H1 (cell line): ENCODE results near the gene PTPRE. TPM values are rescaled to one million over a fixed set of nuclear protein-coding genes. Genes with fewer than 3 reads are reported as not detected.

Experiments
- CTCF ChIA-PET: fragments of 300-600 bp; sonication (Branson Sonifier 250); formaldehyde crosslinking; loops from one replicate; lab custom pipeline; 2021; ENCODE audit not compliant: partially characterized antibody; lab: Charles Lee
- POLR2A ChIA-PET: fragments of 300-600 bp; sonication (Branson Sonifier 250); formaldehyde crosslinking; loops from one replicate; lab custom pipeline; 2021; ENCODE audit warnings: inconsistent platforms; ENCODE audit not compliant: partially characterized antibody; lab: Charles Lee
- DNase-seq, 2 experiments: peaks; one replicate each; pipeline versions ENCODE4 v3.0.0 to v3.0.0-alpha.2; 2010 to 2022; ENCODE audit warnings: low spot score in 2 of 2, low read depth in 1 of 2, mixed read lengths in 1 of 2
- FAIRE-seq: peaks from 2 replicates; lab custom pipeline; 2011; peaks lifted over from hg19 to GRCh38; lab: Jason Lieb, UNC
- H2AFZ ChIP-seq: 2 replicates; pipeline ENCODE4 v1.8.1; 2012; ENCODE audit warnings: low read length, inconsistent platforms
- H2AK5ac ChIP-seq: 2 replicates; pipeline ENCODE4 v1.6.1; 2013; ENCODE audit warnings: low read depth, low read length
- H2BK120ac ChIP-seq: replicated peaks from 2 replicates; pipeline ENCODE3; 2013; ENCODE audit warnings: low read depth, low read length, inconsistent platforms
- H2BK12ac ChIP-seq: 2 replicates; pipeline ENCODE4 v1.6.1; 2013; ENCODE audit warnings: low read depth, low read length
- H2BK15ac ChIP-seq: 2 replicates; pipeline ENCODE4 v1.6.1; 2013; ENCODE audit warnings: low read length
- H2BK20ac ChIP-seq: 2 replicates; pipeline ENCODE4 v1.6.1; 2013; ENCODE audit warnings: low read length
- H2BK5ac ChIP-seq: 2 replicates; pipeline ENCODE4 v1.6.1; 2013; ENCODE audit warnings: low read depth, low read length
- H3K14ac ChIP-seq: 2 replicates; pipeline ENCODE4 v1.6.1; 2013; ENCODE audit warnings: inconsistent platforms; ENCODE audit not compliant: insufficient read length
- H3K18ac ChIP-seq: 2 replicates; pipeline ENCODE4 v1.6.1; 2013; ENCODE audit warnings: low read length; ENCODE audit errors: extremely low read depth
- H3K23ac ChIP-seq: 2 replicates; pipeline ENCODE4 v1.6.1; 2013; ENCODE audit warnings: inconsistent platforms; ENCODE audit not compliant: insufficient read length
- H3K23me2 ChIP-seq: 2 replicates; pipeline ENCODE4 v1.6.1; 2013; ENCODE audit warnings: low read depth, low read length
- H3K27ac ChIP-seq: 2 replicates; pipeline ENCODE4 v1.6.1; 2011; ENCODE audit warnings: low read depth, low read length, inconsistent platforms
- H3K27me3 ChIP-seq, 4 experiments: replicated peaks in 1 of 4; 1 replicate in 1 of 4; 2 replicates in 3 of 4; pipeline versions ENCODE4 v1.6.1 to v1.8.1; 2011 to 2013; ENCODE audit warnings: low read length in 3 of 4, mild to moderate bottlenecking in 3 of 4, inconsistent platforms in 2 of 4, mixed read lengths in 2 of 4, moderate library complexity in 1 of 4; ENCODE audit not compliant: control insufficient read depth in 3 of 4, insufficient read depth in 3 of 4; ENCODE audit errors: extremely low read depth in 1 of 4
- H3K36me3 ChIP-seq, 4 experiments: 2 replicates each; pipeline versions ENCODE4 v1.6.1 to v1.8.1; 2011 to 2013; ENCODE audit warnings: mild to moderate bottlenecking in 4 of 4, low read length in 3 of 4, moderate library complexity in 2 of 4, control low read depth in 1 of 4, inconsistent platforms in 1 of 4; ENCODE audit not compliant: insufficient read depth in 4 of 4, control insufficient read depth in 2 of 4
- H3K4ac ChIP-seq: replicated peaks from 2 replicates; pipeline ENCODE3; 2013; ENCODE audit warnings: low read length, low read depth, mixed read lengths, inconsistent platforms; ENCODE audit not compliant: insufficient read length
- H3K4me1 ChIP-seq, 4 experiments: replicated peaks in 1 of 4; 1 replicate in 1 of 4; 2 replicates in 3 of 4; pipeline versions ENCODE4 v1.6.1 to v1.8.1; 2011 to 2013; ENCODE audit warnings: low read length in 3 of 4, inconsistent platforms in 2 of 4, mixed read lengths in 1 of 4; ENCODE audit not compliant: insufficient read depth in 4 of 4, control insufficient read depth in 3 of 4
- H3K4me2 ChIP-seq, 2 experiments: 2 replicates each; pipeline versions ENCODE4 v1.6.1 to v1.8.1; 2011 to 2013; ENCODE audit warnings: low read depth in 2 of 2, low read length in 2 of 2, control low read depth in 1 of 2, inconsistent platforms in 1 of 2, mild to moderate bottlenecking in 1 of 2; ENCODE audit not compliant: insufficient read depth in 1 of 2
- H3K4me3 ChIP-seq, 4 experiments: fragments of 200-600, 300-600 bp in 1 of 4; sonication (generic), shearing (Covaris generic), sonication (Bioruptor Twin) in 1 of 4; 2 replicates each; pipeline versions ENCODE4 v1.5.1 to v1.8.1; 2011 to 2016; ENCODE audit warnings: low read length in 4 of 4, low read depth in 3 of 4, control low read depth in 2 of 4, inconsistent platforms in 2 of 4, mild to moderate bottlenecking in 2 of 4, mixed read lengths in 1 of 4, moderate library complexity in 1 of 4; ENCODE audit not compliant: insufficient read depth in 2 of 4; ENCODE audit errors: extremely low read depth in 1 of 4
- H3K56ac ChIP-seq: replicated peaks from 2 replicates; pipeline ENCODE3; 2013; ENCODE audit warnings: low read depth, mild to moderate bottlenecking, mixed read lengths, low read length, inconsistent platforms; ENCODE audit not compliant: insufficient read length
- H3K79me1 ChIP-seq: 2 replicates; pipeline ENCODE4 v1.6.1; 2013; ENCODE audit warnings: low read depth, low read length, control low read depth
- H3K79me2 ChIP-seq, 2 experiments: 2 replicates each; pipeline versions ENCODE4 v1.6.1 to v1.8.1; 2012 to 2013; ENCODE audit warnings: low read length in 2 of 2, mild to moderate bottlenecking in 2 of 2, inconsistent platforms in 1 of 2; ENCODE audit not compliant: insufficient read depth in 2 of 2, control insufficient read depth in 1 of 2
- H3K9ac ChIP-seq, 4 experiments: replicated peaks in 1 of 4; 1 replicate in 1 of 4; 2 replicates in 3 of 4; pipeline versions ENCODE4 v1.6.1 to v1.8.1; 2011 to 2013; ENCODE audit warnings: low read depth in 3 of 4, low read length in 3 of 4, control low read depth in 2 of 4, mild to moderate bottlenecking in 2 of 4, moderate library complexity in 2 of 4, inconsistent platforms in 1 of 4; ENCODE audit errors: extremely low read depth in 1 of 4
- H3K9me3 ChIP-seq, 2 experiments: 2 replicates each; pipeline versions ENCODE4 v1.6.1 to v1.8.1; 2012 to 2013; ENCODE audit warnings: mild to moderate bottlenecking in 2 of 2, moderate library complexity in 2 of 2, control low read depth in 1 of 2, inconsistent platforms in 1 of 2, low read depth in 1 of 2, low read length in 1 of 2, mixed read lengths in 1 of 2; ENCODE audit not compliant: insufficient read depth in 2 of 2
- H4K20me1 ChIP-seq, 2 experiments: replicated peaks in 1 of 2; 2 replicates each; pipeline versions ENCODE3 to v1.8.1; 2011 to 2013; ENCODE audit warnings: inconsistent platforms in 2 of 2, low read length in 2 of 2, mild to moderate bottlenecking in 1 of 2; ENCODE audit not compliant: insufficient read depth in 2 of 2, control insufficient read depth in 1 of 2
- H4K5ac ChIP-seq: 2 replicates; pipeline ENCODE4 v1.6.1; 2013; ENCODE audit warnings: low read length, low read depth, mixed read lengths, inconsistent platforms; ENCODE audit not compliant: insufficient read length
- H4K8ac ChIP-seq: 2 replicates; pipeline ENCODE4 v1.8.0; 2013; ENCODE audit warnings: mild to moderate bottlenecking, moderate library complexity, low read length, inconsistent platforms; ENCODE audit not compliant: insufficient read depth; ENCODE audit errors: extremely low read depth
- H4K91ac ChIP-seq: replicated peaks from 2 replicates; pipeline ENCODE3; 2013; ENCODE audit warnings: low read length, mixed read lengths, inconsistent platforms; ENCODE audit not compliant: insufficient read length
- EGR1 ChIP-seq: IDR thresholded peaks from 2 replicates; pipeline ENCODE4 v1.6.1; 2011; ENCODE audit warnings: low read depth, low read length, borderline replicate concordance
- HDAC2 ChIP-seq, 2 experiments: fragments of 300-600 bp in 1 of 2; sonication (generic) in 1 of 2; IDR thresholded peaks; 2 replicates each; pipeline ENCODE4 v1.6.1; 2011 to 2012; ENCODE audit warnings: low read depth in 2 of 2, low read length in 2 of 2, mild to moderate bottlenecking in 2 of 2, moderate library complexity in 2 of 2, borderline replicate concordance in 1 of 2, inconsistent platforms in 1 of 2
- WGBS, 2 experiments: shearing (Covaris generic) in 1 of 2; methylation state at CpG; one replicate each; pipeline versions ENCODE4 v1.1.6 to v1.1.7; 2013 to 2015; ENCODE audit warnings: low lambda C conversion rate in 2 of 2, mixed read lengths in 2 of 2, inconsistent platforms in 1 of 2, low coverage in 1 of 2, missing lambda C conversion rate in 1 of 2; ENCODE audit not compliant: insufficient replicate concordance in 2 of 2, insufficient coverage in 1 of 2, insufficient read length in 1 of 2; ENCODE audit errors: extremely low coverage in 1 of 2, missing lambda C conversion rate in 1 of 2; 5-methylcytosine and 5-hydroxymethylcytosine counted together
- polyA plus RNA-seq, 7 experiments: library from polyadenylated mRNA; depleted of rRNA in 3 of 7; stranded (reverse) in 5 of 7; unstranded in 2 of 7; fragments of >200 nt in 5 of 7; fragments of 200-250 nt in 2 of 7; gene quantifications; 1 replicate in 5 of 7; 2 replicates in 1 of 7; 4 replicates in 1 of 7; pipeline versions ENCODE4 v1.2.1 to v1.2.3, GENCODE V29; 2011 to 2013; ENCODE audit warnings: missing spikeins in 2 of 7, mixed read lengths in 2 of 7
- total RNA-seq: library from RNA; stranded (reverse); fragmentation: NEBNext Ultra II Directional; extraction: Animal tissue kit (Norgen Biotek cat#: 25700); gene quantifications from 2 replicates; pipeline ENCODE4 v1.2.1, GENCODE V29; 2021

The PTPRE gene
- total and polyA plus RNA-seq, 2 of the 8 experiments (the other 6 are each of a cell fraction or from before 2014, with no cell fraction given), result 0.33 to 0.54 TPM

DNA sequence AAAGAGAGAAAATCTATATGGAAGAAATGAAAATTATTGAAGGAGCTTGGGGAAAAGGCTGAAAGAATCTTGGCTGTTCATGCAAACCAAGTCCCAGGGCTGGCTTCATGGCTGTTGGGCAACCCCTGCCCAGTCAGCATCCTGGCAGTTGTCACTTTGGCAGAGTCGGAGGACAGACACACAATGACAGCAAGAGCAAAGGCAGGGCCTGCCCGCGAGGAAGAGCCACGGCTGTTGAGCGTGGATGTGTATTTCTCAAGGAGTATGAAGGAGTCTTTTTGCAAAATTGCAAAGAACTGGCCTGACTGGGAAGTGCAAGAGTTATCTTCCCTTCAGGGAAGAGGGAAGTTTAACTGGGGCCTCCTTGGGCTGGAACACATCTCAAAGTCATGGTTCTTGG lies 11.7 kb downstream of the PTPRE start:
- no peak overlapping the region for H2BK5ac ChIP-seq
- no peak for FAIRE-seq
- CTCF ChIA-PET, result interaction anchor here (0.6 to 3.8 kb wide), 8 partner anchors 11 to 597 kb away, joined by 3 to 17 read pairs (median 4); no protein-coding TSS in a partner anchor
- TF ChIP-seq EGR1, result no peak
- no peak for TF ChIP-seq HDAC2 (IDR thresholded peaks at IDR 0.05; ENCODE audit: borderline replicate concordance in 1 of 2, low read depth in 2 of 2, low read length in 2 of 2)

More for the DNA sequence above, 11.7 kb downstream of the PTPRE start:
- no peak overlapping the region for H2AFZ ChIP-seq
- no peak overlapping the region for H3K27ac ChIP-seq
- H3K14ac ChIP-seq, result no peak overlapping the region
- no peak overlapping the region for H3K18ac ChIP-seq
- H3K9ac ChIP-seq, result no peak overlapping the region
- H3K23ac ChIP-seq, result no peak overlapping the region
- H3K4me1 ChIP-seq, result peaks cover 0 to 2% (median 0%) of the 10 kb centered on the region in 4 experiments; a peak in 3 of 7 replicates
- H4K91ac ChIP-seq, result no peak overlapping the region
- no peaks in the 10 kb centered on the region for H3K79me1 ChIP-seq
- H2BK120ac ChIP-seq, result no peak overlapping the region
- H4K8ac ChIP-seq, result no peak overlapping the region
- H2AK5ac ChIP-seq, result no peak overlapping the region
- DNase-seq, result peak in 1 of 2 experiments; percentile 10
- no peak overlapping the region for H3K4ac ChIP-seq
- H3K56ac ChIP-seq, result no peak overlapping the region
- H2BK20ac ChIP-seq, result no peak overlapping the region
- H3K79me2 ChIP-seq, result no peaks in the 10 kb centered on the region
- no peak overlapping the region for H2BK12ac ChIP-seq
- H2BK15ac ChIP-seq, result no peak overlapping the region
- H4K20me1 ChIP-seq, result no peaks in the 10 kb centered on the region
- no peak overlapping the region for H3K4me3 ChIP-seq
- POLR2A ChIA-PET, result interaction anchor here (0.6 kb wide), 1 partner anchor 339 kb away, joined by 3 read pairs; no protein-coding TSS in a partner anchor
- no peaks in the 10 kb centered on the region for H3K27me3 ChIP-seq
- H3K23me2 ChIP-seq, result no peaks in the 10 kb centered on the region
- 95% methylated on average over 5 of the region's 5 CpGs; no CpG with 5 or more reads in 1 of the 2 experiments for WGBS, 2 experiments
- H4K5ac ChIP-seq, result no peak overlapping the region
- no peaks in the 10 kb centered on the region for H3K9me3 ChIP-seq
- no peak overlapping the region for H3K4me2 ChIP-seq
- no peaks in the 10 kb centered on the region for H3K36me3 ChIP-seq
